GM21367 (cell line): Measurements from ENCODE around the gene UAP1L1.
"Not testable (repeated sequence)": the region's sequence is repeated elsewhere in the genome, so short reads cannot be mapped to it uniquely, and the experiment has no call there.

Experiments
- ATAC-seq: cut with Tn5 transposase; IDR thresholded peaks from one replicate; pipeline ENCODE4 v1.9.1; 2021; ENCODE audit not compliant: unreplicated experiment

UAP1L1 gene, protein sequence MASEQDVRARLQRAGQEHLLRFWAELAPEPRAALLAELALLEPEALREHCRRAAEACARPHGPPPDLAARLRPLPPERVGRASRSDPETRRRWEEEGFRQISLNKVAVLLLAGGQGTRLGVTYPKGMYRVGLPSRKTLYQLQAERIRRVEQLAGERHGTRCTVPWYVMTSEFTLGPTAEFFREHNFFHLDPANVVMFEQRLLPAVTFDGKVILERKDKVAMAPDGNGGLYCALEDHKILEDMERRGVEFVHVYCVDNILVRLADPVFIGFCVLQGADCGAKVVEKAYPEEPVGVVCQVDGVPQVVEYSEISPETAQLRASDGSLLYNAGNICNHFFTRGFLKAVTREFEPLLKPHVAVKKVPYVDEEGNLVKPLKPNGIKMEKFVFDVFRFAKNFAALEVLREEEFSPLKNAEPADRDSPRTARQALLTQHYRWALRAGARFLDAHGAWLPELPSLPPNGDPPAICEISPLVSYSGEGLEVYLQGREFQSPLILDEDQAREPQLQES

GRCh38 chr9:137077010-137077747 lies at the start of gene UAP1L1:
TSS of gene UAP1L1 (plus strand) at chr9:137077517. CDS start at chr9:137077533, 16 bp downstream.
- no peak for ATAC-seq

GRCh38 chr9:137028263-137029057 lies 48.9 kb upstream of the UAP1L1 start:
- no peak for ATAC-seq

- peak; percentile 32 for ATAC-seq
These were observed 48.0 kb upstream of the UAP1L1 start for GRCh38 chr9:137029058-137029936.

DNA sequence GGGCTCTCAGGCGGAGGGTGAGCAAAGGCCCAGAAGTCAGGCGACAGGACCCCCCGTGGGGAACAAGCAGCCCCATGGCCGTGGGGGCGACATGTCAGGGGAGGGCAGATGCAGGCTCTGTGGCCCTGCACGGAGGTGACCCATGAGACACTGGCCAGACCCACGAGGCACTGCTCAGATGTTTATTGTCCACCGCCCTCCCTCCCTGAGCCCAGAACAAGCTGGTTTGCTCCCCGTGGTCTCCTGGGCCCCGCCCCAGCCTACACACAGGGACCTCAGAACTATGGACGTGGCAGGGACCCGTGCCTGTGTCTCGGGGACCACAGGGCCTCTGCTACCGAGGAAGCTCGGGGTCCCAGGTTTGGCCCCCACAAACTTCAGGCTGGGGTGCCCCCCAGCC lies 47.3 kb upstream of the UAP1L1 start:
- ATAC-seq: no peak

DNA sequence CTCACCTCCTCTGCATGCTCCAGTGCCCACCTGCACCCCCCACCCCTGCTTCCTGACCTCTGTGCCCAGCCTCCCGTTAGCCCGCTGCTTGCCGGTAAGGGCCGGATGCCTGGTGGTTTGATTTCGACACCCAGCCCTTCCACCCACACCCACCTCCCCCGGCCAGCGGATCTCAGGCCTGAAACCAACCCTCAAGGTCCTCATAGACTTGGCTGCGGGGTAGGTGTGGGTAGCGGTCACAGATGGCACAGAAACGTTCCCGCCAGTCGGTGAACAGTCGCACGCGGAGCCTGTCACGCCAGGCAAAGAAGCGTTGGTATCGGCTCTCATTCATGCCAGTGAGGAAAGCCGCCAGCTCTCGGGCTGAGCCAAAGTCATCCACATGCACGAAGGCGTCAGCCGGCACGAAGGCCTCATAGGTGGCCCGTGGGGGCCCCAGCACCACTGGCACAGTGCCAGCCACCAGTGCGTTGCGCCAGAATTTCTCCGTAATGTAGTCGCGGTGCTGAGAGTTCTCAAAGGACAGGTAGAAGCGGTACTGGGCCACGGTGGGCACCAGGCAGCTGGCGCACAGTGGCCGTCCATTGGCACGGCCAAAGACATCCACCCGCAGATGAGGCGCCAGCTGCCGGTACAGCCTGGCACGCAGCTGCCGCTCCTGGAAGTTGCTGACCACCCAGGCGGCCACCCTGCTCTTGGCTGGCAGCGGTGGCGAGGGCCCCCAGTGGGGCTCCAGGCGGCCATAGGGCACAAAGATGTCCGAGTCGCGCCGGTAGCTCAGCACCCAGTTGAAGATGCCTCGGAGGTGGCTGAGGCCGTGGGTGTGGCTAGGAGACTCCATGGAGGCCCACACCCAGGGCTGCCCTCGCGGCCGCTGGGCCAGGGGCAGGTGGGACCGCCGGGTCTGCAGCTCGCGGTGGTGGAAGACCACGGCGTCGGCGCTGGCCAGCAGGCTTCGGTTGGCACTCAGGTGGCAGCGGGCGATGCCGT lies 46.5 kb upstream of the UAP1L1 start:
- no peak for ATAC-seq

- no peak for ATAC-seq
These were observed 45.2 kb upstream of the UAP1L1 start, which contains the start of gene FUT7 for GRCh38 chr9:137031904-137032640. TSS of gene FUT7 (minus strand) at chr9:137032088. CDS start at chr9:137031991, 97 bp downstream.

DNA sequence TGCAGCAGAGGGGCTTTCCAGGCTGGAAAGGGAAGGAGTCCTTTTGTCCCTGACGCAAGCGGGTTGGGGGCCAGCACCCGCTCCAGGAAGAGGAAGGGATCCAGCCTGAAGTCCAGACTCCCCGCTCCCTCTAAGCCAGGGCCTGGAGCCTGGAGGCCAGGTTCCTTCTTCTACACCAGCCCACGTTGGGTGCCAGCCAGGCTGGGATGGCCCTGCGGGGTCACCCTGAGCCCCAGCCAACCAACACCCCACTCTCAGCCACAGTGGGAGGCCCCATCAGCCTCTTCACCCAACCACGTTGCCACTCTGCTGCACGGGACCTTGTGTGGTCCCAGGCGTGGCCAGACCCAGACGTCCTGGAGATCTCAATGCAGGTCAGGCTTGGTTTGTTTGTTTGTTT lies 44.5 kb upstream of the UAP1L1 start:
- no peak for ATAC-seq

- ATAC-seq: not testable (repeated sequence)
These were observed 43.8 kb upstream of the UAP1L1 start for GRCh38 chr9:137033481-137033880.

- ATAC-seq: no peak
These were observed 43.1 kb upstream of the UAP1L1 start for GRCh38 chr9:137034039-137034708.

DNA sequence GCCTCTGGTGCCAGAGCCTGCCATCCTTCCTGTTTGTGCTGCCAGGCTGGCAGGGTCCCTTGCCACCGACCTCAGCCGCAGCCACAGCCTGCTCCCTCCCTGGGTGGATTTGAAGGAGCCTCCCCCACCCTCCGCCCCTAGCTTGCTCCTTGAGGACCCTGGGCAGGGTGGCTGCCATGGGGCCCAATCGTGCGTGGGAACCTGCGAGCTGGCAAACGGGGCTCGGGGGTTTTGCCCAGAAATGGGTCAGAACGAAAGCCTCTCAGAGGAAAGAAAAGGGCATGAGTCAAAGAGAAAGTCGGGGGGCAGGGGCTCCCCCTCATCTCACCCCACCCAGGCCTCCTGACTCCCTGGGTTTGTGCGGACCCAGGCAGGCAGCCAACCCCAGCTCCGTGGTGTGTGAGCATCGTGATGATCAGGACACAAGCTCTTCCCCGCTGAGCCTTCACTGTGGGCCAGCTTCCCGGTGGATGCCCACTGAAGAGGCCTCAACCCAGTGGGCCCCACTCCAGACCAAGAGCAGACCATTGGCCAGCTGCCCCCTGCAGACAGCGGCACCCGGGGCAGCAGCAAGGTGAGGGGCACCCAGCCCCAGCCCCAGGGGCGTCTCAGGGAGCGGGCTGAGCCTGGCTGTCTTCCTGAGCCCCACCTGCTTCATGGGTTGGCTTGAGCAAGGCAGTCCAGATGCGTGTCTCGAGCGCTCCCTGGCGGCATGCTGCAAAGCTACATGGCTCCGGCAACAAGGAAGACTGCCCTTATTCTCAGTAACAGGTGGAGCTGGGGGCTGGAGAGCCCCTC lies 42.4 kb upstream of the UAP1L1 start:
- peak; percentile 51 for ATAC-seq

DNA sequence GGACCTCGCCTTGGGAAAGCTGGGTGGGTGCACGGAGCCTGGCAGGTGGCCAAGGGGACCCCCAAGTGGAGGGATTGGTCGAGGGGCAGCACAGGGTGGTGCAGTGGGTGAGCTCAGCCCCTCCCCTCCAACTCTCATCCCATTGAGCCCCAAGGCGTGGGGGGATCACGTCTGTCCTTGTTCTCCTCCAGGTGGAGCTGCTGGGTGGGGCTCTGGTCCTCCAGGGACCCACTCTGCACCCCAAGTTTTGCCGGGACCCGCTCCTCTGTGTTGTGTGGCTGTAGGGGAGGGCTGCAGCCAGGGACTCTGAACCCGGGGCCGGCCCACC lies 41.8 kb upstream of the UAP1L1 start:
- no peak for ATAC-seq

GRCh38 chr9:137035937-137036336 lies 41.4 kb upstream of the UAP1L1 start:
- ATAC-seq: no peak

GRCh38 chr9:137037035-137037434 lies 40.3 kb upstream of the UAP1L1 start:
- no peak for ATAC-seq

DNA sequence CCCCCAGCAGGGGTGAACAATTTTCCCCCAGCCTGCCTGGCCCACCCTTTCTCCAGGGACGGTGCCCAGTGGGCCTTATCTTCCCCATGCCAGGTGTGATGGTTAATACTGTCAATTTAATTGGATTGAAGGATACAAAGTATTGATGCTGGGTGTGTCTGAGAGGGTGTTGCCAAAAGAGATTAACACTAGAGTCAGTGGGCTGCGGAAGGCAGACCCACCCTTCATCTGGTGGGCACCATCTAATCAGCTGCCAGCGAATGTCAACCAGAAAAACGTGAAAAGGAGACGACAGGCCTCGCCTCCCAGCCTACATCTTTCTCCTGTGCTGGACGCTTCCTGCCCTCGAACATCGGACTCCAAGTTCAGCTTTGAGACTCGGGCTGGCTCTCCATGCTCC lies 39.8 kb upstream of the UAP1L1 start:
- no peak for ATAC-seq

- ATAC-seq: no peak
These were observed 38.4 kb upstream of the UAP1L1 start for GRCh38 chr9:137038916-137039315.

- ATAC-seq: no peak
These were observed 37.5 kb upstream of the UAP1L1 start for GRCh38 chr9:137039611-137040366.
